Keratinocyte (primary cell): ENCODE results near the gene CLCN3. TPM values are rescaled to one million over a fixed set of nuclear protein-coding genes. Genes with fewer than 3 reads are reported as not detected.
A peak's percentile ranks its signal among the peaks of the same experiment; 100 is the strongest.
"Not testable (repeated sequence)": the region's sequence is repeated elsewhere in the genome, so short reads cannot be mapped to it uniquely, and the experiment has no call there.

Experiments used
- DNase-seq: peaks from one replicate; pipeline ENCODE4 v3.0.0-alpha.2; 2011; ENCODE audit warnings: low read depth, missing footprints, low spot score
- FAIRE-seq: peaks from 2 replicates; lab custom pipeline; 2011; peaks lifted over from hg19 to GRCh38; lab: Jason Lieb, UNC
- H2AFZ ChIP-seq: 2 replicates; pipeline ENCODE4 v1.6.0; 2012; ENCODE audit warnings: low read length, control low read depth, inconsistent platforms; ENCODE audit not compliant: control insufficient read depth
- H3K27ac ChIP-seq: 2 replicates; pipeline ENCODE4 v1.5.1; 2011; ENCODE audit warnings: low read length; ENCODE audit not compliant: control insufficient read depth, insufficient read depth
- H3K27me3 ChIP-seq: 3 replicates; pipeline ENCODE4 v1.6.0; 2011; ENCODE audit warnings: low read length; ENCODE audit not compliant: control insufficient read depth, insufficient read depth; ENCODE audit errors: extremely low read depth
- H3K36me3 ChIP-seq, 2 experiments: 2 replicates in 1 of 2; 3 replicates in 1 of 2; pipeline ENCODE4 v1.5.1; 2011; ENCODE audit warnings: low read length in 2 of 2, mild to moderate bottlenecking in 1 of 2; ENCODE audit not compliant: control insufficient read depth in 2 of 2, insufficient read depth in 2 of 2; ENCODE audit errors: extremely low read depth in 1 of 2
- H3K4me1 ChIP-seq: 3 replicates; pipeline ENCODE4 v1.5.1; 2011; ENCODE audit warnings: low read length; ENCODE audit not compliant: control insufficient read depth, insufficient read depth; ENCODE audit errors: extremely low read depth
- H3K4me2 ChIP-seq: 3 replicates; pipeline ENCODE4 v1.6.0; 2011; ENCODE audit warnings: low read depth, low read length; ENCODE audit not compliant: control insufficient read depth, insufficient read depth; ENCODE audit errors: extremely low read depth
- H3K4me3 ChIP-seq, 3 experiments: fragments of 200-600 bp in 1 of 3; sonication (generic) in 1 of 3; 2 replicates in 2 of 3; 3 replicates in 1 of 3; pipeline ENCODE4 v1.5.1; 2011 to 2016; ENCODE audit warnings: low read length in 3 of 3, mild to moderate bottlenecking in 3 of 3, control low read depth in 2 of 3, inconsistent platforms in 1 of 3, low read depth in 1 of 3, mixed read lengths in 1 of 3, mixed run types in 1 of 3, moderate library complexity in 1 of 3; ENCODE audit not compliant: control insufficient read depth in 2 of 3, insufficient read depth in 2 of 3; ENCODE audit errors: extremely low read depth in 1 of 3
- H3K79me2 ChIP-seq: 2 replicates; pipeline ENCODE4 v1.6.0; 2012; ENCODE audit warnings: low read length; ENCODE audit not compliant: control insufficient read depth, insufficient read depth
- H3K9ac ChIP-seq: 3 replicates; pipeline ENCODE4 v1.6.0; 2011; ENCODE audit warnings: low read length; ENCODE audit not compliant: control insufficient read depth, insufficient read depth; ENCODE audit errors: extremely low read depth
- H3K9me1 ChIP-seq: 3 replicates; pipeline ENCODE4 v1.6.0; 2011; ENCODE audit warnings: low read length; ENCODE audit not compliant: control insufficient read depth, insufficient read depth; ENCODE audit errors: extremely low read depth
- H3K9me3 ChIP-seq: 2 replicates; pipeline ENCODE4 v1.5.1; 2012; ENCODE audit warnings: low read depth, low read length; ENCODE audit not compliant: control insufficient read depth
- H4K20me1 ChIP-seq: 3 replicates; pipeline ENCODE4 v1.6.0; 2011; ENCODE audit warnings: low read length; ENCODE audit not compliant: control insufficient read depth, insufficient read depth; ENCODE audit errors: extremely low read depth
- CTCF ChIP-seq, 3 experiments: IDR thresholded peaks in 1 of 3; conservative IDR thresholded peaks in 1 of 3; optimal IDR thresholded peaks in 1 of 3; 2 replicates in 2 of 3; 3 replicates in 1 of 3; pipeline versions ENCODE3 to v1.5.1; 2011; ENCODE audit warnings: low read length in 3 of 3, mild to moderate bottlenecking in 3 of 3, moderate library complexity in 2 of 3, control low read depth in 1 of 3, inconsistent platforms in 1 of 3; ENCODE audit not compliant: insufficient read depth in 2 of 3; ENCODE audit errors: extremely low read depth in 1 of 3
- EZH2 ChIP-seq: IDR thresholded peaks from one replicate; pipeline ENCODE4 v1.6.1; 2012; ENCODE audit warnings: inconsistent platforms, mild to moderate bottlenecking, low read length, moderate library complexity
- dilution Hi-C: fragments of 300-500 bp; cut with MboI; formaldehyde crosslinking; loops from one replicate; pipeline ENCODE4 v1.7.0; 2020; ENCODE audit warnings: low sequenced_read_pairs; ENCODE audit not compliant: extremely low pct_ligation_motif_present
- polyA minus RNA-seq, 3 experiments: library from RNA; depleted of rRNA, polyadenylated mRNA; stranded (reverse); fragments of >200 nt; gene quantifications; 1 replicate in 1 of 3; 2 replicates in 1 of 3; 3 replicates in 1 of 3; pipeline ENCODE4 v1.2.3, GENCODE V29; 2011
- polyA plus RNA-seq, 5 experiments: library from polyadenylated mRNA; depleted of rRNA in 3 of 5; stranded (reverse) in 3 of 5; stranded (forward) in 1 of 5; unstranded in 1 of 5; fragments of >200 nt; gene quantifications; 1 replicate in 1 of 5; 2 replicates in 3 of 5; 3 replicates in 1 of 5; pipeline versions ENCODE4 v1.2.1 to v1.2.3, GENCODE V29; 2011 to 2012; ENCODE audit warnings: missing spikeins in 2 of 5, low read depth in 1 of 5, low replicate concordance in 1 of 5

Gene CLCN3
- polyA plus RNA-seq (18.6 to 34.2 TPM (median 26.4 TPM) in 3 replicates), polyA minus RNA-seq (10.0 to 47.9 TPM (median 39.6 TPM) in 3 replicates)
- 87.8 TPM for polyA plus RNA-seq (2011; ENCODE audit: low read depth)
- polyA plus RNA-seq (2011; cell fraction: cytosol; rRNA removed), result 8.4 and 16.7 TPM in 2 replicates
- 21.2 and 35.7 TPM in 2 replicates for polyA plus RNA-seq (2011; cell fraction: nucleus; rRNA removed)
- polyA plus RNA-seq (2012; ENCODE audit: low replicate concordance), result 18.6 and 19.5 TPM in 2 replicates
- 18.8 TPM for polyA minus RNA-seq (2011; cell fraction: cytosol; rRNA and poly(A)+ RNA removed)
- 34.8 and 66.4 TPM in 2 replicates for polyA minus RNA-seq (2011; cell fraction: nucleus; rRNA and poly(A)+ RNA removed)

GRCh38 chr4:169619958-169620879 lies at the start of gene CLCN3:
TSS of gene CLCN3 (plus strand) at chr4:169620578. CDS start at chr4:169635929, 15,351 bp downstream.
- Histone ChIP-seq H3K4me3 (peak within 1 kb of the TSS; percentile 58 to 98 (median 98)), H4K20me1 (no peaks in the 10 kb centered on the region), H3K79me2 (peaks cover 44% of the 10 kb centered on the region), H3K9ac (peak within 1 kb of the TSS; percentile 98), H3K27ac (peak within 1 kb of the TSS; percentile 99), H3K4me1 (peaks cover 11% of the 10 kb centered on the region), H3K4me2 (peak within 1 kb of the TSS; percentile 88), H3K36me3 (no peaks in the 10 kb centered on the region), H3K9me3 (no peaks in the 10 kb centered on the region), H2AFZ (peak within 1 kb of the TSS; percentile 92), H3K9me1 (no peaks in the 10 kb centered on the region), H3K27me3 (no peaks in the 10 kb centered on the region)
- dilution Hi-C loops, result no loop called here
- FAIRE-seq (peak; percentile 71), DNase-seq (no peak)
- TF ChIP-seq CTCF (optimal IDR thresholded peaks at IDR 0.05 in 1 of 3, IDR thresholded peaks at IDR 0.05 in 1 of 3, conservative IDR thresholded peaks at IDR 0.05 in 1 of 3; ENCODE audit: extremely low read depth in 1 of 3, insufficient read depth in 2 of 3, low read length in 3 of 3) (peak in 2 of 3 experiments; percentile 17 to 25), EZH2 (no peak)

DNA sequence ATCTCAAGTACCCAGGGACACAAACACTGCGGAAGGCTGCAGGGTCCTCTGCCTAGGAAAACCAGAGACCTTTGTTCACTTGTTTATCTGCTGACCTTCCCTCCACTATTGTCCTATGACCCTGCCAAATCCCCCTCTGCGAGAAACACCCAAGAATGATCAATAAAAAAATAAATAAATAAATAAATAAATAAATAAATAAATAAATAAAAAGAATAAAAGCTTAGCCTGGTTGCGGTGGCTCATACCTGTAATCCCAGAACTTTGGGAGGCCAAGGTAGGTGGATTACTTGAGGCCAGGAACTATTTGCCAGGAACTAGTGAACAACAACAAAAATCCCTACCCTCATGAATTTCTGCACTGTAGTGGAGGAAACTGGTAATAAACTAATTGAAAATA lies 49.4 kb upstream of the CLCN3 start:
- H3K4me2 ChIP-seq, result peak overlapping the region; percentile 46
- peak overlapping the region; percentile 63 for H3K27ac ChIP-seq
- FAIRE-seq, H4K20me1 ChIP-seq, H3K9me1 ChIP-seq, DNase-seq, dilution Hi-C loops, H3K4me1 ChIP-seq, H3K79me2 ChIP-seq, H3K9me3 ChIP-seq, H3K9ac ChIP-seq, H3K27me3 ChIP-seq, H3K36me3 ChIP-seq, H2AFZ ChIP-seq: not testable (repeated sequence)
- H3K4me3 ChIP-seq, result peak overlapping the region in 1 of 3 experiments; percentile 51
